Tibial nerve (tissue), 4 donors: Measurements from ENCODE around the gene CASS4. TPM values are rescaled to one million over a fixed set of nuclear protein-coding genes. Genes with fewer than 3 reads are reported as not detected.
"Not testable (repeated sequence)": the region's sequence is repeated elsewhere in the genome, so short reads cannot be mapped to it uniquely, and the experiment has no call there.

Source experiments
- DNase-seq, 2 donors: peaks; one replicate each; pipeline ENCODE4 v3.0.0-alpha.2; 2019; ENCODE audit warnings: low spot score in 2 of 2
- H3K27ac ChIP-seq, 4 donors: fragments of 200-600 bp; sonication (generic) in 3 of 4; one replicate each; pipeline ENCODE4 v1.5.1; 2017 to 2019; ENCODE audit warnings: mild to moderate bottlenecking in 1 of 4
- H3K27me3 ChIP-seq, 2 donors: fragments of 200-600 bp; sonication (generic) in 1 of 2; one replicate each; pipeline versions ENCODE4 v1.5.1 to v1.6.0; 2017 to 2019
- H3K36me3 ChIP-seq, 3 donors: fragments of 200-600 bp; sonication (generic); one replicate each; pipeline ENCODE4 v1.5.1; 2018 to 2019
- H3K4me1 ChIP-seq, 4 donors: fragments of 200-600 bp; sonication (generic) in 3 of 4; one replicate each; pipeline ENCODE4 v1.5.1; 2017 to 2019
- H3K4me3 ChIP-seq, 4 donors: fragments of 200-600 bp; sonication (generic) in 3 of 4; one replicate each; pipeline ENCODE4 v1.5.1; 2017 to 2019; ENCODE audit warnings: mild to moderate bottlenecking in 1 of 4, moderate library complexity in 1 of 4
- H3K9me3 ChIP-seq, 4 donors: fragments of 200-600 bp; sonication (generic) in 3 of 4; one replicate each; pipeline ENCODE4 v1.5.1; 2017 to 2019
- CTCF ChIP-seq, 5 experiments: fragments of 200-600 bp in 3 of 5; fragments of 450-650 bp in 2 of 5; sonication (generic) in 3 of 5; IDR thresholded peaks; one replicate each; pipeline ENCODE4 v1.5.1; 2016 to 2019; ENCODE audit warnings: antibody characterized with exemption in 5 of 5, mild to moderate bottlenecking in 3 of 5, moderate library complexity in 2 of 5
- EP300 ChIP-seq, 2 donors: sonication (generic); formaldehyde crosslinking; IDR thresholded peaks; one replicate each; pipeline ENCODE4 v1.6.1; 2017; ENCODE audit warnings: antibody characterized with exemption in 2 of 2, mild to moderate bottlenecking in 1 of 2
- POLR2A ChIP-seq, 2 donors: fragments of 450-650 bp; IDR thresholded peaks; one replicate each; pipeline ENCODE4 v1.6.1; 2017; ENCODE audit warnings: antibody characterized with exemption in 2 of 2, mild to moderate bottlenecking in 2 of 2, moderate library complexity in 2 of 2
- WGBS, 2 donors: methylation state at CpG; one replicate each; pipeline ENCODE4 v1.1.5; 2018; 5-methylcytosine and 5-hydroxymethylcytosine counted together
- total RNA-seq, 4 donors: library from RNA; depleted of rRNA; stranded (reverse); fragments of >200 nt; gene quantifications; one replicate each; pipeline ENCODE4 v1.1.0, GENCODE V29; 2016

CASS4 gene
- total RNA-seq, 4 donors from 2014 or later, result 2.0 to 7.5 (median 3.6) TPM

DNA sequence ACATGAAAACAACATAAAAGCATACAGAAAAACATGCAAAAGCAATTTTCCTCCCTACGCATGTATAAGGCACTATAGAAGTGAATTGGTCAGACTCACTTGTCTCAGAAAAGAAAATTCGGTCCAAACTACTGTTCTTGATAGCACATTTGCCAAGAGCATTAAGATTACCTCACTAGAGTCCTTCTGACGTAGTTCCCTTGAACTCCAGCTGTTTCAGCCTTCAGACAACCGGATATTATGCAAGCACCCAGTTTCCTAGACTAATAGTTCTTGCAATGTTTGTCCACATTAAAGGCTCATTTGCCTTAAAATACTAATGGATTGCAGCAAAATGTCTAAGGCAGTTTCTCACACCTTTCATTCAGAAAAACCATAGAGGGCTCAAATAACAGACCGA, 2.5 kb upstream of the CASS4 start:
- no peak for DNase-seq
- no peak overlapping the region for H3K27ac ChIP-seq
- H3K4me1 ChIP-seq, result peaks cover 0 to 20% (median 5%) of the 10 kb centered on the region in 4 donors
- no peaks in the 10 kb centered on the region for H3K9me3 ChIP-seq
- no peak overlapping the region for H3K4me3 ChIP-seq
- peaks cover 0 to 49% (median 0%) of the 10 kb centered on the region in 3 donors for H3K36me3 ChIP-seq
- H3K27me3 ChIP-seq, result no peaks in the 10 kb centered on the region
- 86 to 91% methylated on average over 5 of the region's 5 CpGs for WGBS, 2 donors
- TF ChIP-seq POLR2A (IDR thresholded peaks at IDR 0.05) (no peak), EP300 (IDR thresholded peaks at IDR 0.05) (peak; percentile 23 to 60)

DNA sequence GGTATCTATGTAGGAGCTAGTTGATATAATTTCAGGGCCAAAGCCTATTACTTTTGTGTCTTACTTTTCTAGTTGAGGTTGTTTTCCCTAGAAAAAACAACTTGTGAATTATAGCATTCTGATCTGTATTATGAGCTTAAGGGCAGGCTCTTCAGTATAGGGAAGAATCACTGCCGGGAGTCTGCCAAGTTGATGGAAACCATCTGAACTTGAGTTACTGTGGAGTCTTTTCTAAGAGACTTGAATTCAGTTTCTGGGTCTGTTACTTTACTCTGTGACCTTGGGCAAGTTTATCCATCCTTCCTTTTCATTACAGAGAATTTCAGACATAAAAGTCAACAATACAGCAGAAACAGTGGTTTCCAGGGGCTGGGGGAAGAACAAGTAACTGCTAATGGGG, 2.1 kb upstream of the CASS4 start:
- 64 to 67% methylated on average over 1 of the region's 1 CpG for WGBS, 2 donors
- Histone ChIP-seq H3K27me3 (no peaks in the 10 kb centered on the region), H3K27ac (no peak overlapping the region), H3K36me3 (peaks cover 0 to 45% (median 0%) of the 10 kb centered on the region in 3 donors), H3K4me1 (peaks cover 0 to 20% (median 5%) of the 10 kb centered on the region in 4 donors), H3K9me3 (no peaks in the 10 kb centered on the region), H3K4me3 (no peak overlapping the region)
- no peak for DNase-seq
- TF ChIP-seq POLR2A (IDR thresholded peaks at IDR 0.05) (no peak), EP300 (IDR thresholded peaks at IDR 0.05) (no peak), CTCF (IDR thresholded peaks at IDR 0.05) (no peak)

DNA sequence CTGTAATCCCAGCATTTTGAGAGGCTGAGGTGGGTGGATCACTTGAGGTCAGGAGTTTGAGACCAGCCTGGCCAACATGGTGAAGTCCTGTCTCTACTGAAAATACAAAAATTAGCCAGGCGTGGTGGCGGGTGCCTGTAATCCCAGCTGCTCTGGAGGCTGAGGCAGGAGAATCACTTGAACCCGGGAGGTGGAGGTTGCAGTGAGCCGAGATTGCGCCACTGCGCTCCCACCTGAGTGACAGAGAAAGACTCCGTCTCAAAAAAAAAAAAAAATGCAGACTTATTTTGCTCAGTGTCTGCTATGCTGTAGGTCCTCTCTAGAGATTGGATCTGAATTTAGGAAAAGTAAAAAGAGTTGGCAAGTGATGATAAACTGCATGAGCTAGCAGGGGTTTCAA, 773 bp upstream of the CASS4 start:
- Histone ChIP-seq H3K36me3 (peaks cover 0 to 32% (median 0%) of the 10 kb centered on the region in 3 donors), H3K27ac (peak overlapping the region in 3 of 4 donors; percentile 60 to 80 (median 73)), H3K4me1 (peaks cover 0 to 20% (median 5%) of the 10 kb centered on the region in 4 donors)
- H3K9me3 ChIP-seq, H3K27me3 ChIP-seq, DNase-seq, H3K4me3 ChIP-seq: not testable (repeated sequence)
- 92 to 93% methylated on average over 7 of the region's 7 CpGs for WGBS, 2 donors

GRCh38 chr20:56412473-56412790, 372 bp downstream of the CASS4 start:
- TF ChIP-seq EP300 (IDR thresholded peaks at IDR 0.05), result no peak
- no peak for TF ChIP-seq POLR2A (IDR thresholded peaks at IDR 0.05)
- no peak for TF ChIP-seq CTCF (IDR thresholded peaks at IDR 0.05)
- H3K4me3 ChIP-seq, result peak overlapping the region in 3 of 4 donors; percentile 6 to 38 (median 26)
- H3K9me3 ChIP-seq, result no peaks in the 10 kb centered on the region
- H3K27ac ChIP-seq, result peak overlapping the region in 3 of 4 donors; percentile 60 to 80 (median 73)
- peaks cover 0 to 24% (median 0%) of the 10 kb centered on the region in 3 donors for H3K36me3 ChIP-seq
- no peak for DNase-seq
- no peaks in the 10 kb centered on the region for H3K27me3 ChIP-seq
- peaks cover 0 to 20% (median 5%) of the 10 kb centered on the region in 4 donors for H3K4me1 ChIP-seq
- 87 to 90% methylated on average over 7 of the region's 7 CpGs for WGBS, 2 donors

DNA sequence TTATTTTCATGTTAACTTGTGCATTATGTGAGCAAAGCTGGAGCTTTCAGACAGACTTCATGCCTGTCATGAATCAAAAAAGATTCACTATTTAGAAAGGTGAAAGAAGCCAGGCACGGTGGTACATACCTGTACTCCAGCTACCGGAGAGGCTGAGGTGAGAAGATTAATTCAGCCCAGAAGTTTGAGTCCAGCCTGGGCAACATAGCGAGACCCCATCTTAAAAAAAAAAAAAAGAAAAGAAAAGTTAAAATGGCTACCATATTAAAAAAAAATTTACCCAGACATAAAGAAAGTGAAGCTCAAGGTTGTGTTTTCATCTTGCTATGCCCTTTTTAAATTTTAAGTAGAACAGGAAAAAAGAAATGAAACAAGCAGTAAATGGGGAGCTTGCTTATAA, 889 bp downstream of the CASS4 start:
- H3K27ac ChIP-seq, result peak overlapping the region in 3 of 4 donors; percentile 60 to 80 (median 73)
- no peak for DNase-seq
- peaks cover 0 to 24% (median 0%) of the 10 kb centered on the region in 3 donors for H3K36me3 ChIP-seq
- peaks cover 0 to 20% (median 5%) of the 10 kb centered on the region in 4 donors for H3K4me1 ChIP-seq
- TF ChIP-seq CTCF (IDR thresholded peaks at IDR 0.05), result no peak
- TF ChIP-seq POLR2A (IDR thresholded peaks at IDR 0.05), result no peak
- no peak for TF ChIP-seq EP300 (IDR thresholded peaks at IDR 0.05)
- no peaks in the 10 kb centered on the region for H3K27me3 ChIP-seq
- peak overlapping the region in 2 of 4 donors; percentile 26 to 38 for H3K4me3 ChIP-seq
- H3K9me3 ChIP-seq, result no peaks in the 10 kb centered on the region
- whole genome bisulfite sequencing, 2 donors, result 95 to 100% methylated on average over 3 of the region's 3 CpGs

- H3K4me3 ChIP-seq, result no peak overlapping the region
- 66 to 71% methylated on average over 12 of the region's 12 CpGs for WGBS, 2 donors
- H3K36me3 ChIP-seq, result peaks cover 0 to 13% (median 0%) of the 10 kb centered on the region in 3 donors
- H3K27me3 ChIP-seq, result no peaks in the 10 kb centered on the region
- no peak for TF ChIP-seq CTCF (IDR thresholded peaks at IDR 0.05)
- no peak for TF ChIP-seq POLR2A (IDR thresholded peaks at IDR 0.05)
- no peak for TF ChIP-seq EP300 (IDR thresholded peaks at IDR 0.05)
- H3K4me1 ChIP-seq, result peaks cover 0 to 20% (median 5%) of the 10 kb centered on the region in 4 donors
- DNase-seq, result no peak
- no peaks in the 10 kb centered on the region for H3K9me3 ChIP-seq
- no peak overlapping the region for H3K27ac ChIP-seq
These were observed 3.0 kb downstream of the CASS4 start for GRCh38 chr20:56414842-56415765.
